CD4-positive, alpha-beta T cell (primary cell): Measurements from ENCODE around the gene SERPINB6. TPM values are rescaled to one million over a fixed set of nuclear protein-coding genes. Genes with fewer than 3 reads are reported as not detected.

Experiments used
- ATAC-seq: fragments of 200-7000 bp; cut with Tn5 transposase; one replicate; pipeline ENCODE4 v1.10.0; 2022; ENCODE audit warnings: mild to moderate bottlenecking; ENCODE audit not compliant: poor library complexity
- CTCF ChIA-PET: fragments of 350-600 bp; sonication (Branson Sonifier 250); formaldehyde crosslinking; loops from one replicate; lab custom pipeline; 2021; ENCODE audit warnings: antibody characterized with exemption, inconsistent platforms; lab: Charles Lee
- POLR2A ChIA-PET: fragments of 350-600 bp; sonication (Branson Sonifier 250); formaldehyde crosslinking; loops from one replicate; lab custom pipeline; 2021; ENCODE audit warnings: antibody characterized with exemption, inconsistent platforms; lab: Charles Lee
- DNase-seq, 14 experiments: peaks; one replicate each; pipeline ENCODE4 v3.0.0-alpha.2; 2013 to 2020; ENCODE audit warnings: mixed read lengths in 2 of 14
- H3K27ac ChIP-seq, 2 donors: one replicate each; pipeline versions ENCODE4 v1.5.1 to v1.7.0; 2013; ENCODE audit warnings: low read length in 2 of 2, low read depth in 1 of 2, mild to moderate bottlenecking in 1 of 2
- H3K27me3 ChIP-seq, 2 experiments: 1 replicate in 1 of 2; 2 replicates in 1 of 2; pipeline versions ENCODE4 v1.6.1 to v1.7.0; 2013; ENCODE audit warnings: low read length in 2 of 2, control low read depth in 1 of 2, mild to moderate bottlenecking in 1 of 2, moderate library complexity in 1 of 2; ENCODE audit not compliant: insufficient read depth in 2 of 2, control insufficient read depth in 1 of 2
- H3K36me3 ChIP-seq: one replicate; pipeline ENCODE4 v1.6.1; 2013; ENCODE audit warnings: low read length, control low read depth; ENCODE audit not compliant: insufficient read depth
- H3K4me1 ChIP-seq: one replicate; pipeline ENCODE4 v1.6.1; 2013; ENCODE audit warnings: low read length, control low read depth; ENCODE audit not compliant: insufficient read depth
- H3K4me3 ChIP-seq: one replicate; pipeline ENCODE4 v1.5.1; 2013; ENCODE audit warnings: mild to moderate bottlenecking, low read length, moderate library complexity
- H3K9me3 ChIP-seq, 2 experiments: 1 replicate in 1 of 2; 2 replicates in 1 of 2; pipeline versions ENCODE4 v1.6.1 to v1.7.0; 2013; ENCODE audit warnings: low read length in 2 of 2, mild to moderate bottlenecking in 2 of 2, control low read depth in 1 of 2, moderate library complexity in 1 of 2; ENCODE audit not compliant: control insufficient read depth in 1 of 2, insufficient read depth in 1 of 2
- H3K27ac Mint-ChIP-seq: one replicate; pipeline ENCODE4 v1.8.0; 2020; ENCODE audit warnings: mixed read lengths
- H3K27me3 Mint-ChIP-seq: one replicate; pipeline ENCODE4 v1.8.0; 2021; ENCODE audit warnings: mixed read lengths
- H3K36me3 Mint-ChIP-seq: one replicate; pipeline ENCODE4 v1.8.0; 2021; ENCODE audit warnings: low read depth, mixed read lengths
- H3K4me1 Mint-ChIP-seq: one replicate; pipeline ENCODE4 v1.8.0; 2021; ENCODE audit warnings: low read depth, mixed read lengths
- H3K4me3 Mint-ChIP-seq: one replicate; pipeline ENCODE4 v1.8.0; 2020; ENCODE audit warnings: mild to moderate bottlenecking, mixed read lengths
- H3K9me3 Mint-ChIP-seq: one replicate; pipeline ENCODE4 v1.8.0; 2020; ENCODE audit warnings: mixed read lengths
- CTCF ChIP-seq: fragments of 200-600 bp; IDR thresholded peaks from one replicate; pipeline ENCODE4 v1.8.0; 2022; ENCODE audit warnings: antibody characterized with exemption, mild to moderate bottlenecking
- intact Hi-C, 2 experiments: fragments of 100-400 bp; cut with DNase I in 1 of 2; cut with micrococcal nuclease in 1 of 2; formaldehyde crosslinking; loops; one replicate each; pipeline versions ENCODE4 v1.15.1 to v1.9.0; 2023 to 2025; cut with DNase I, micrococcal nuclease
- total RNA-seq, 174 experiments: library from RNA in 2 of 174; stranded (reverse) in 2 of 174; gene quantifications; one replicate each; pipeline ENCODE4 v1.2.3 and lab custom pipeline; 2021 to 2026

SERPINB6 gene
- total RNA-seq, 2 experiments from 2014 or later = 11.0 to 11.9 TPM

GRCh38 chr6:2947445-2947844 is 23.9 kb downstream of the SERPINB6 start:
- H3K36me3 ChIP-seq = peaks cover 11% of the 10 kb centered on the region
- peaks cover 0 to under 1% of the 10 kb centered on the region in 2 experiments for H3K9me3 ChIP-seq
- no peak overlapping the region for H3K4me3 ChIP-seq
- Mint-ChIP-seq H3K27me3 (no peaks in the 10 kb centered on the region), H3K4me3 (no peak overlapping the region), H3K4me1 (peaks cover 24% of the 10 kb centered on the region), H3K27ac (no peak overlapping the region), H3K9me3 (no peaks in the 10 kb centered on the region), H3K36me3 (no peaks in the 10 kb centered on the region)
- intact Hi-C loops = no loop called here
- ChIA-PET CTCF (interaction anchor here (1.2 kb wide), 1 partner anchor 42 kb away, joined by 3 read pairs; no protein-coding TSS in a partner anchor), POLR2A (interaction anchor here (1.2 kb wide), 1 partner anchor 42 kb away, joined by 4 read pairs; no protein-coding TSS in a partner anchor)
- no peak overlapping the region for H3K27ac ChIP-seq
- DNase-seq = no peak
- H3K4me1 ChIP-seq = peaks cover 20% of the 10 kb centered on the region
- TF ChIP-seq CTCF = no peak
- ATAC-seq = no peak
- no peaks in the 10 kb centered on the region for H3K27me3 ChIP-seq

GRCh38 chr6:2945153-2945452 is 26.3 kb downstream of the SERPINB6 start:
- Histone ChIP-seq H3K36me3 (peaks cover 11% of the 10 kb centered on the region), H3K4me1 (peaks cover 39% of the 10 kb centered on the region), H3K27me3 (no peaks in the 10 kb centered on the region), H3K9me3 (no peaks in the 10 kb centered on the region), H3K4me3 (no peak overlapping the region), H3K27ac (no peak overlapping the region)
- no peak for DNase-seq
- TF ChIP-seq CTCF = no peak
- peaks cover 41% of the 10 kb centered on the region for H3K4me1 Mint-ChIP-seq
- CTCF ChIA-PET = no interaction called here
- no peak overlapping the region for H3K4me3 Mint-ChIP-seq
- POLR2A ChIA-PET = interaction anchor here (6.4 kb wide), 1 partner anchor 44 kb away, joined by 168 read pairs; no protein-coding TSS in a partner anchor
- intact Hi-C loops = no loop called here
- ATAC-seq = no peak
- H3K36me3 Mint-ChIP-seq = peaks cover 4% of the 10 kb centered on the region
- H3K27me3 Mint-ChIP-seq = no peaks in the 10 kb centered on the region
- H3K27ac Mint-ChIP-seq = no peak overlapping the region
- H3K9me3 Mint-ChIP-seq = no peaks in the 10 kb centered on the region

GRCh38 chr6:2944405-2945152 is 26.8 kb downstream of the SERPINB6 start:
- ChIA-PET POLR2A (interaction anchor here (0.7 to 6.4 kb wide), 2 partner anchors 45 to 1087 kb away, joined by 3 to 168 read pairs; no protein-coding TSS in a partner anchor), CTCF (interaction anchor here (0.6 to 1.2 kb wide), 2 partner anchors 12 to 100 kb away, joined by 3 read pairs; no protein-coding TSS in a partner anchor)
- peaks cover 45% of the 10 kb centered on the region for H3K4me1 Mint-ChIP-seq
- intact Hi-C loops = no loop called here
- DNase-seq (no peak), ATAC-seq (no peak)
- Histone ChIP-seq H3K27me3 (no peaks in the 10 kb centered on the region), H3K4me3 (no peak overlapping the region), H3K4me1 (peaks cover 45% of the 10 kb centered on the region), H3K27ac (no peak overlapping the region), H3K9me3 (peaks cover 0 to 4% of the 10 kb centered on the region in 2 experiments), H3K36me3 (peaks cover 11% of the 10 kb centered on the region)
- peak overlapping the region; percentile 31 for H3K4me3 Mint-ChIP-seq
- H3K27me3 Mint-ChIP-seq = no peaks in the 10 kb centered on the region
- peaks cover 5% of the 10 kb centered on the region for H3K36me3 Mint-ChIP-seq
- H3K9me3 Mint-ChIP-seq = no peaks in the 10 kb centered on the region
- TF ChIP-seq CTCF = no peak
- H3K27ac Mint-ChIP-seq = peak overlapping the region; percentile 90
